Measurements from ENCODE around the gene EPHA4.

EPHA4 gene

DNA sequence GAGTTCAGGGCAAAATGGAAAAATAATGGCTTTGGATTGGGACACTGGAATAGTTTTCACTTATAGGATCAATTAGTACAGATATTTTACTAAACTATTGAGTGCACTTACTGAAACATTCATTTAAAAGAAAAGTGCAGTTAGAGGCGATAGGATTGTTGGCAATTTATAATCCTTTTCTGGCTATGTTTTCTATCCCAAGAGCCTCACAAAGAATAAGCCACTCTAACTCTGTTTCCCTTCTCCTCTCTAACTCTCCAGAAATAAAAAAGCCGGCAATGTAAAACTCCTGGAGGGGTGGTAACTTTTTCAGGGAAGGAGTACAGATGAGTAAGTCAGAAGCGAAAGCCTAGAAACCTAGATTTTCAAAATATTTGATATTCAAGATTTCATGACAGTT, 91.3 kb downstream of the EPHA4 start:
- no peaks in the 10 kb centered on the region for H3K27me3 ChIP-seq (ENCODE audit: control insufficient read depth in 1 of 2, insufficient read depth in 1 of 2, low read length in 2 of 2)

GRCh38 chr2:221480163-221480562, 91.9 kb downstream of the EPHA4 start:
- Histone ChIP-seq H3K23ac (ENCODE audit: low read length in 2 of 2) (no peak overlapping the region), H3K18ac (ENCODE audit: low read depth in 1 of 2, low read length in 2 of 2) (no peak overlapping the region)

More for the DNA sequence above, 91.3 kb downstream of the EPHA4 start:
- Histone ChIP-seq H3K27ac (ENCODE audit: low read length, poor library complexity, severe bottlenecking) (no peak overlapping the region), H3K9ac (ENCODE audit: low read length) (peak overlapping the region; percentile 53), H3K4me3 (ENCODE audit: insufficient read depth in 1 of 2, low read depth in 1 of 2, low read length in 2 of 2) (no peak overlapping the region), H3K36me3 (ENCODE audit: control insufficient read depth in 1 of 2, insufficient read depth in 2 of 2, low read depth in 1 of 2, low read length in 2 of 2) (peaks cover 14 to 17% of the 10 kb centered on the region in 2 experiments), H2AFZ (ENCODE audit: low read depth, low read length) (no peak overlapping the region), H3K14ac (ENCODE audit: low read length in 2 of 2) (no peak overlapping the region), H3K9me3 (ENCODE audit: control insufficient read depth, low read length) (no peaks in the 10 kb centered on the region), H3K4me1 (ENCODE audit: control insufficient read depth, insufficient read depth, low read depth, low read length) (no peaks in the 10 kb centered on the region), H3K79me1 (replicated peaks; ENCODE audit: low read length, poor library complexity, severe bottlenecking) (peaks cover 33% of the 10 kb centered on the region), H2BK5ac (ENCODE audit: low read depth, low read length, poor library complexity, severe bottlenecking) (no peak overlapping the region), H3K4ac (ENCODE audit: low read depth in 1 of 2, low read length in 2 of 2) (no peak overlapping the region), H2AK5ac (ENCODE audit: low read length, severe bottlenecking) (no peak overlapping the region), H2BK120ac (ENCODE audit: low read depth, low read length) (no peak overlapping the region), H3K18ac (ENCODE audit: low read depth in 1 of 2, low read length in 2 of 2) (no peak overlapping the region), H4K91ac (ENCODE audit: low read length) (no peak overlapping the region), H2BK12ac (ENCODE audit: low read length in 2 of 2) (no peak overlapping the region), H3K4me2 (ENCODE audit: low read length, poor library complexity, severe bottlenecking) (no peak overlapping the region), H4K8ac (ENCODE audit: low read length) (no peak overlapping the region), H2BK15ac (ENCODE audit: low read depth, poor library complexity, severe bottlenecking) (no peak overlapping the region), H3K23ac (ENCODE audit: low read length in 2 of 2) (no peak overlapping the region)
- DNase-seq, result no peak
- 100% methylated on average over 1 of the region's 3 CpGs for WGBS

DNA sequence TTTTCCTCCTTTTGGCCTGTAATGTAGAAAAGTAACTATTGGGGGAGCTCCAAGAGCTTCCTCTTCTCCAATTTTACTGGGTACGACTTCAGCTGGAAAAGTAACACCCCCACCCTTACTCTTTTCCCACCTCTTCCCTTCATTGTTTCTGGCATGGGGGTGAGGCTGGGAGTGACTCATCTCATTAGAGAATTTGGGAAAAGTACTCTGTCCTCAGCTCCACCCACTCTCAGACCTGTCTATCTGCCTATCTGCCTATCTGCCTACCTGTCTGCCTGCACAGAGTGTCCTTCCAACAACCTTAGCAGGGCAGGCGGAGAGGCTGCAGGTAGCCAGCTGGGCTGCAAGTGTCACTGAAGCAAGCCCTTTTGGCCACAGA, 93.6 kb downstream of the EPHA4 start:
- H2BK12ac ChIP-seq (ENCODE audit: low read length in 2 of 2), result no peak overlapping the region
- H3K4me1 ChIP-seq (ENCODE audit: control insufficient read depth, insufficient read depth, low read depth, low read length), result no peaks in the 10 kb centered on the region
- WGBS, result 96% methylated on average over 1 of the region's 2 CpGs
- no peaks in the 10 kb centered on the region for H3K9me3 ChIP-seq (ENCODE audit: control insufficient read depth, low read length)
- no peak overlapping the region for H4K91ac ChIP-seq (ENCODE audit: low read length)
- no peak overlapping the region for H2BK120ac ChIP-seq (ENCODE audit: low read depth, low read length)
- no peak overlapping the region for H2AFZ ChIP-seq (ENCODE audit: low read depth, low read length)
- no peak overlapping the region for H3K4ac ChIP-seq (ENCODE audit: low read depth in 1 of 2, low read length in 2 of 2)
- H2BK5ac ChIP-seq (ENCODE audit: low read depth, low read length, poor library complexity, severe bottlenecking), result no peak overlapping the region
- no peak overlapping the region for H2AK5ac ChIP-seq (ENCODE audit: low read length, severe bottlenecking)
- no peak overlapping the region for H3K23ac ChIP-seq (ENCODE audit: low read length in 2 of 2)
- H3K9ac ChIP-seq (ENCODE audit: low read length), result peak overlapping the region; percentile 80
- H2BK15ac ChIP-seq (ENCODE audit: low read depth, poor library complexity, severe bottlenecking), result no peak overlapping the region
- H3K14ac ChIP-seq (ENCODE audit: low read length in 2 of 2), result no peak overlapping the region
- DNase-seq, result no peak
- no peaks in the 10 kb centered on the region for H3K27me3 ChIP-seq (ENCODE audit: control insufficient read depth in 1 of 2, insufficient read depth in 1 of 2, low read length in 2 of 2)
- no peak overlapping the region for H3K18ac ChIP-seq (ENCODE audit: low read depth in 1 of 2, low read length in 2 of 2)
- H3K27ac ChIP-seq (ENCODE audit: low read length, poor library complexity, severe bottlenecking), result no peak overlapping the region
- H4K8ac ChIP-seq (ENCODE audit: low read length), result peak overlapping the region; percentile 57
- H3K4me2 ChIP-seq (ENCODE audit: low read length, poor library complexity, severe bottlenecking), result no peak overlapping the region
- peaks cover 29% of the 10 kb centered on the region for H3K79me1 ChIP-seq (replicated peaks; ENCODE audit: low read length, poor library complexity, severe bottlenecking)
- H3K36me3 ChIP-seq (ENCODE audit: control insufficient read depth in 1 of 2, insufficient read depth in 2 of 2, low read depth in 1 of 2, low read length in 2 of 2), result peaks cover 15 to 23% of the 10 kb centered on the region in 2 experiments
- peak overlapping the region in 1 of 2 experiments; percentile 39 for H3K4me3 ChIP-seq (ENCODE audit: insufficient read depth in 1 of 2, low read depth in 1 of 2, low read length in 2 of 2)

More at GRCh38 chr2:221480163-221480562, 91.9 kb downstream of the EPHA4 start:
- Histone ChIP-seq H3K4me3 (ENCODE audit: insufficient read depth in 1 of 2, low read depth in 1 of 2, low read length in 2 of 2) (no peak overlapping the region), H2BK12ac (ENCODE audit: low read length in 2 of 2) (no peak overlapping the region), H3K4me2 (ENCODE audit: low read length, poor library complexity, severe bottlenecking) (no peak overlapping the region), H4K8ac (ENCODE audit: low read length) (no peak overlapping the region), H3K36me3 (ENCODE audit: control insufficient read depth in 1 of 2, insufficient read depth in 2 of 2, low read depth in 1 of 2, low read length in 2 of 2) (peaks cover 14 to 23% of the 10 kb centered on the region in 2 experiments), H2BK5ac (ENCODE audit: low read depth, low read length, poor library complexity, severe bottlenecking) (no peak overlapping the region), H3K14ac (ENCODE audit: low read length in 2 of 2) (no peak overlapping the region), H3K79me1 (replicated peaks; ENCODE audit: low read length, poor library complexity, severe bottlenecking) (peaks cover 35% of the 10 kb centered on the region), H3K9ac (ENCODE audit: low read length) (peak overlapping the region; percentile 53), H4K91ac (ENCODE audit: low read length) (no peak overlapping the region), H3K27ac (ENCODE audit: low read length, poor library complexity, severe bottlenecking) (no peak overlapping the region), H2BK15ac (ENCODE audit: low read depth, poor library complexity, severe bottlenecking) (no peak overlapping the region), H2BK120ac (ENCODE audit: low read depth, low read length) (no peak overlapping the region), H3K9me3 (ENCODE audit: control insufficient read depth, low read length) (no peaks in the 10 kb centered on the region), H2AFZ (ENCODE audit: low read depth, low read length) (no peak overlapping the region), H2AK5ac (ENCODE audit: low read length, severe bottlenecking) (no peak overlapping the region), H3K27me3 (ENCODE audit: control insufficient read depth in 1 of 2, insufficient read depth in 1 of 2, low read length in 2 of 2) (no peaks in the 10 kb centered on the region), H3K4ac (ENCODE audit: low read depth in 1 of 2, low read length in 2 of 2) (no peak overlapping the region), H3K4me1 (ENCODE audit: control insufficient read depth, insufficient read depth, low read depth, low read length) (no peaks in the 10 kb centered on the region)
- 96% methylated on average over 7 of the region's 7 CpGs for WGBS
- DNase-seq, result no peak

DNA sequence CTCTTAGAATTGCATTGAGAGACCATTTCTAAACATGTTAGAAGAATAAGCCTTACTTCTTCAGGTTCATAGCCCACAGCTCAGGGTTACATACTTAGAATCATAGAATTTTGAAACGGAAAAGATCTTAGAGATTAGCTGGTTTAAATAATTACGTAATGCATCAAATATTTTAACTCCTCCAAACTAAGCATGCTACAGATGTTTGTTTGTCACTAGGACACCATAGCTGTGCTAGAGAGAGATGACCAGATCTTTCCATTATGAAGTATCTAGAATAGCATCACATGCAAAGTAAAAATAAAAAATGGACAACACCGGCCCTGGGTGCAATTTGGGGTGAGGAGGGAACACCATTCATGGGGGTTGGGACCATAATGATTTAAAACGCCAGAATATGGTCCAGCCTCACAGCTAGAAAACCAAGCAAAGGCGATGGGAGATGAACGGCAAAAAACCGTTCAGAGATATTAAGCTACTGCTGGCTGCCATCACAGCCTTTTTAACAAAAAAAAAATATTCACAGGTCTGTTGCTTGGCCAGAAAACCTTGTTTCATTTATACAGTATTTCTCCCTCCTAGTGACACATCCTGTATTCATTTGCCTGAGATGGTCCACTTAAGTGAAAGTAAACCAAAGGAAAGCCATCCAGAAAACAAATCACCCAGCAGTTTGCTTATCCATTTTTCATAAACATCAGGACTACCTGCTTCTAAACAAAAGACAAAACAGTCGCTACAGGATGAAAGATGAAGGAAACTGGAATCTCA, 94.2 kb downstream of the EPHA4 start:
- Histone ChIP-seq H3K18ac (ENCODE audit: low read depth in 1 of 2, low read length in 2 of 2) (no peak overlapping the region), H3K4me2 (ENCODE audit: low read length, poor library complexity, severe bottlenecking) (no peak overlapping the region), H3K27ac (ENCODE audit: low read length, poor library complexity, severe bottlenecking) (no peak overlapping the region), H3K23ac (ENCODE audit: low read length in 2 of 2) (no peak overlapping the region), H3K9me3 (ENCODE audit: control insufficient read depth, low read length) (no peaks in the 10 kb centered on the region), H4K91ac (ENCODE audit: low read length) (no peak overlapping the region), H2BK15ac (ENCODE audit: low read depth, poor library complexity, severe bottlenecking) (no peak overlapping the region), H3K4me1 (ENCODE audit: control insufficient read depth, insufficient read depth, low read depth, low read length) (no peaks in the 10 kb centered on the region), H3K36me3 (ENCODE audit: control insufficient read depth in 1 of 2, insufficient read depth in 2 of 2, low read depth in 1 of 2, low read length in 2 of 2) (peaks cover 11 to 23% of the 10 kb centered on the region in 2 experiments), H2BK120ac (ENCODE audit: low read depth, low read length) (no peak overlapping the region), H3K27me3 (ENCODE audit: control insufficient read depth in 1 of 2, insufficient read depth in 1 of 2, low read length in 2 of 2) (no peaks in the 10 kb centered on the region), H3K14ac (ENCODE audit: low read length in 2 of 2) (no peak overlapping the region), H3K79me1 (replicated peaks; ENCODE audit: low read length, poor library complexity, severe bottlenecking) (peaks cover 27% of the 10 kb centered on the region), H3K4ac (ENCODE audit: low read depth in 1 of 2, low read length in 2 of 2) (no peak overlapping the region), H3K9ac (ENCODE audit: low read length) (peak overlapping the region; percentile 80), H3K4me3 (ENCODE audit: insufficient read depth in 1 of 2, low read depth in 1 of 2, low read length in 2 of 2) (peak overlapping the region in 1 of 2 experiments; percentile 39), H2BK12ac (ENCODE audit: low read length in 2 of 2) (no peak overlapping the region), H4K8ac (ENCODE audit: low read length) (no peak overlapping the region), H2AK5ac (ENCODE audit: low read length, severe bottlenecking) (no peak overlapping the region), H2BK5ac (ENCODE audit: low read depth, low read length, poor library complexity, severe bottlenecking) (no peak overlapping the region), H2AFZ (ENCODE audit: low read depth, low read length) (no peak overlapping the region)
- WGBS, result 87% methylated on average over 5 of the region's 8 CpGs
- DNase-seq, result peak; percentile 22
